HL-60/S4 (cell line): ENCODE results near the gene REN.

ENCODE experiments used
- in situ Hi-C: fragments of 300-500 bp; cut with MboI; formaldehyde crosslinking; loops from 2 replicates; pipeline ENCODE4 v1.14.3; 2022; ENCODE audit warnings: low sequenced_read_pairs

The REN gene

DNA sequence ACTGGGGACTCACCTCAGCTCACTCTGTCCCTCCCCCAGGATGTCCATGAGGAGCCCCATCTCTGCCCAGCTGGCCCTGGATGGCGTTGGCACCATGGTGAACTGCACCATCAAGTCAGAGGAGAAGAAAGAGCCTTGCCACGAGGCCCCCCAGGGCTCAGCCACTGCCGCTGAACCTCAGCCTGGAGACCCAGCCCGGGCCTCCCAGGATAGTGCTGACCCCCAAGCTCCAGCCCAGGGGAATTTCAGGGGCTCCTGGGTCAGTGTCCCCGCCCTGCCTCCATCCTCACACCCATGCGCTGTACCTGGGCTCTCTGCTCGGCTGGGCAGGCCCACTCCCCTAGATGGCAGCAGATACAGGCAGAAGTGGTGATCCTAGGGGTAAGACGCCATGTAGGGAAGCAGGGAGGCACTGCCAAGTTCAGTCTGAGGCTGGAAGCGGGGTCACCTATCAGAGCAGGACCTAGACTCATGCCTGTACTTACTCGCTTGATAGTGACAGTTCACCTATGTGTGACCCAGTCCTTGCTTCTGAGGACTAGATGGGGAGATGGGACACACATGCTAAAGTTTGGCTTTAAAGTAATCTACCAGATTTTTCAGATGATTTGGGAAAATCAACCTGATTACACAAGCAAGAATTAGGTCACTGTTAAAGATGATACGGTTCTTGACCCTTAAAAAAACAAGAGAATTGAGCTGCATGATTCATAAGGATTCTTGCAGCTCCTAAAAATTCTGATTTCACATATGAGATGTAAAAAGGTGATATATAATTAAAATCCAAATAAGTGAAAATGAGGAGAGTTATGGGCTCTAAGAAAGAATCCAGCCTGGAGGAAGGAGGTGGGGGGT, 53.0 kb downstream of the REN start:
- in situ Hi-C loops, result no loop called here

DNA sequence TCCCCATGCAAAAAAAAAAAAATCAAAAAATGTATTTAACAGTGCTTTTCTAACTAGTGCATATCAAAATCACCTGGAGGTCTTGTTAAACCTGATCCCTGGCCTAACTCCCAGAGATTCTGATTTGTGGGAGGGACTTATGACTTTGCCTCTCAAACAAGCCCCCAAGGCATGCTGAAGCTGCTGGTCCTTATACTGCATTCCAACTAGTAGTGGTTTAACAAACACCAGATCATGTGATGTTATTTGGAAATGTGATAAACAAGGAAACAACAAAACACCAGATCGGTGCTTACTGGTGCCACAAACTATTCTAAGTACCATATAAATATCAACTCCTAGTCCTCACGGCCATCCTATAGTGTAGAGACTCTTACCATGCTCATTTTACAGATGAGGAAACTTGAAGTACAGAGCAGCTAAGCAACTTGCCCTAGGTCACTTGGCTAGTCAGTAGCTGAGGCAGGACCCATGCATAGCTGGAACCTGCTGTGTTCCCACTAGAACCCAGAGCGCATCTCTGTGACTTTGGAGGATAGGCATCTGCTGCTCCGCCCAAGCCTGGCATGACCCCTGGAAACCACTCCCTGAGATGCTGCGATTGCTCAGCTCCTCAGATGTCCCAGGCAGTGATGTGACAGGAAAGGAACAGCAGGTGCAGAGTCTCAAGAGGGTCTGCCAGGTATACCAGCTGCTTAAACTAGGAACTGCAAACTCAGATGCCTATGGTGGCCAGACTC, 55.1 kb downstream of the REN start:
- in situ Hi-C loops, result no loop called here

DNA sequence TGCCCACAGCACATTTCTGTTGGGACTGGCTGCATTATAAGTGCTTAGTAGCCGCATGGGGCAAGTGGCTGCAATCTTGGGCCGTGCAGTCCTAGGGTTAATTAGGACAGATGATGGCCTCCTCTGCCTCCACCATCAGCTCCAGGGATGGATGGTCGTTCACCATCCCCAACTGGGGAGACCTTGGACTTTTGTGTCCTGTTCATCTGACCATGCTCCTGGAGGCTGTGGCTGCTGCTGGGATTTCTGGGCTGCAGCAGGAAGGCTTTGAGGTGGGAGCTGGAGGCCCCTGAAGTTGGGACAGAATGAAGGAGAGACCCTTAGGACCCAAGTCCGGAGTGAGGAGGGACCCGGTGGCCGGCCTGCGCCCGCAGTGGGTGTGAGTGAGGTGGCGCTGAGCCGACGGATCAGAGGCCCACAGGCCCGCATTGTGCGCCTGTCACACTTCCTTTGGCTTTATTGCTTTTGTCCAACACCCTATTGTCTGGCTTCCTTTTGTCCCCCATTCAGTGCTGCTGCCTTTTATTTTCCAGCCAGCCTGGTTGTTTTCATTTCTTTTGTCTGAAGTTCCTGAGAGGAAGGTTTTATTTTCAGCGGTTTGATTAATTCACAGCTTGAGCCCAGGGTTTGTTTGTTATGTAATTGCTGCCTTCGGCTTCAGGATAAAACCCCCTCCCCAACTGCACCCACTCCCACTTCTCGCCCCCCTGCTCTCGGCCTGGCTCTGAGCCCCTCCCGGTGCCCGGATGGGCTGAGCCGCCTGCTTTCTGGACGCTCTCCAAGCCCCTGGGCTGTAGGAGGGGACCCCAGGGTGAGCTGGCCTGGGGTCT, 57.6 kb downstream of the REN start:
- in situ Hi-C loops, result no loop called here

DNA sequence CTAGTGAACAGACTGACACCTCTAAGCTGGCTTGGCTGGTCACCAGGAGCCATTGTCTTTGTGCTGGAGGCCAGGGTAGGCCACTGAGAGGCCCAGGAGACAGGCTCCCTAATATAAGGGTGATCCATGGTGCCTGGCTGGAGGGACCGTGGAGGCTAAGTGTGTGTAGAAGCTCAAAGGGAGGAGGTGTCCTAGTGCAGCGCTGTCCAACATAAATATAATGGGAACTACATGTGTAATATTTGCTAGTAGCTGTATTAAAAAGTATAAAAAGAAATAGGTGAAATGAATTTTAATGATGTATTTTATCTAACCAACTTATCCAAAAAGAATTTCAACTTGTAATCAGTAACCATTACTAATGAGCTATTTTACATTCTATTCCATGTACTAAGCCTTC, 58.2 kb downstream of the REN start:
- in situ Hi-C loops, result no loop called here

DNA sequence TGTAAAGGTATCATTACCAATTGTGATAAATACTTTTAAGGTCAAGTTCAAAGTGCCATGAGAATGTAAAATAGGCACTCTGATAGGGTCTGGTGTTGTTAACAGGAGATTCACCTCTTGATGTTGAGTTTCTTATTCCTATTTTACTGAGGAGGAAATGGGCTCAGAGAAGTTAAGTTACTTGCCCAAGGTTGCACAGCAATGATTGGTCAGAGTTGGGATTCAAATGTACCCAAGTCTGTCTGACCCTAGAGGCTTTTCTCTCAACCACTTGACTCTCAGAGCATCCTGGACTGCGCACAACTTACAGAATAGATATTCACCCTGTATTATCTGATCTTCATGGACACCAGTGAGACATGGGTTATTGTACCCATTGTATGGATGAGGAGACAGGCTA, 59.3 kb downstream of the REN start:
- in situ Hi-C loops, result no loop called here

DNA sequence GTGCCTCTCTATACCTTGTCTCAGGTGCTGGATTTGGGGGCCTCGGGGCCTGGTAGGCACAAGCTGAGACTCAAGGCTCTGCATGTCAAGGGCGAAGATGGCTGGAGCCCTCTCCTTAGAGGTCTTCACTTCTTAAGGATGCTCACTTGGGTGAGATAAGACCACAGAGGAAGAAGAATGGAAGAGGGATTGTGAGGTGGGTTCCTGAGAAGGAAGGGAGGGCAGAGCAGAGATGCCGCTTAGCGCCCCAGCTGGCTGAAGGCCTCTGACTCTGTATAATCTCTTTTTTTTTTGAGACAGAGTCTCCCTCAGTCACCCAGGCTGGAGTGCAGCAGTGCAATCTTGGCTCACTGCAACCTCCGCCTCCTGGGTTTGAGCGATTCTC, 61.0 kb downstream of the REN start:
- in situ Hi-C loops, result no loop called here
